ENCODE results near the gene CLDN3.
"Not testable (repeated sequence)": the region's sequence is repeated elsewhere in the genome, so short reads cannot be mapped to it uniquely, and the experiment has no call there.

The CLDN3 gene

GRCh38 chr7:73791170-73791690 is 21.2 kb upstream of the CLDN3 start:
- H4K20me1 ChIP-seq (ENCODE audit: insufficient read depth, low read length); DNase-seq; H3K4me1 ChIP-seq (ENCODE audit: insufficient read depth, low read length); H3K27me3 ChIP-seq (ENCODE audit: insufficient read depth, low read length, poor library complexity); H3K4me2 ChIP-seq (ENCODE audit: insufficient read depth, low read length); H3K36me3 ChIP-seq (ENCODE audit: insufficient read depth, low read length); H2AFZ ChIP-seq (ENCODE audit: low read depth, low read length); ATAC-seq (ENCODE audit: insufficient read depth, low read depth); H3K4me3 ChIP-seq (ENCODE audit: low read depth in 1 of 2, low read length in 2 of 2); H3K79me2 ChIP-seq (ENCODE audit: insufficient read depth, low read length); H3K27ac ChIP-seq (ENCODE audit: low read length); H3K9ac ChIP-seq (ENCODE audit: low read depth, low read length): not testable (repeated sequence)
- H3K9me3 ChIP-seq (ENCODE audit: insufficient read depth, low read length, severe bottlenecking), result peaks cover 10% of the 10 kb centered on the region

- Histone ChIP-seq H3K27me3 (ENCODE audit: insufficient read depth, low read length, poor library complexity) (no peaks in the 10 kb centered on the region), H3K4me3 (ENCODE audit: low read depth in 1 of 2, low read length in 2 of 2) (no peak overlapping the region), H3K9ac (ENCODE audit: low read depth, low read length) (no peak overlapping the region), H3K79me2 (ENCODE audit: insufficient read depth, low read length) (no peaks in the 10 kb centered on the region), H2AFZ (ENCODE audit: low read depth, low read length) (no peak overlapping the region), H3K9me3 (ENCODE audit: insufficient read depth, low read length, severe bottlenecking) (peaks cover 10% of the 10 kb centered on the region), H3K27ac (ENCODE audit: low read length) (no peak overlapping the region), H3K36me3 (ENCODE audit: insufficient read depth, low read length) (no peaks in the 10 kb centered on the region), H3K4me1 (ENCODE audit: insufficient read depth, low read length) (no peaks in the 10 kb centered on the region), H4K20me1 (ENCODE audit: insufficient read depth, low read length) (no peaks in the 10 kb centered on the region), H3K4me2 (ENCODE audit: insufficient read depth, low read length) (no peak overlapping the region)
- DNase-seq (no peak), ATAC-seq (ENCODE audit: insufficient read depth, low read depth) (no peak)
- no peak for TF ChIP-seq EZH2 (IDR thresholded peaks at IDR 0.05; ENCODE audit: borderline replicate concordance, low read depth, low read length, severe bottlenecking)
- TF ChIP-seq CTCF (IDR thresholded peaks at IDR 0.05; ENCODE audit: borderline replicate concordance, extremely low read depth, low read length, poor library complexity, severe bottlenecking), result no peak
These were observed 19.0 kb upstream of the CLDN3 start for GRCh38 chr7:73789051-73789450.

GRCh38 chr7:73787786-73788048 is 17.6 kb upstream of the CLDN3 start:
- H3K79me2 ChIP-seq (ENCODE audit: insufficient read depth, low read length), result not testable (repeated sequence)

GRCh38 chr7:73786588-73786987 is 16.5 kb upstream of the CLDN3 start:
- DNase-seq (no peak), ATAC-seq (ENCODE audit: insufficient read depth, low read depth) (no peak)
- Histone ChIP-seq H4K20me1 (ENCODE audit: insufficient read depth, low read length) (no peaks in the 10 kb centered on the region), H2AFZ (ENCODE audit: low read depth, low read length) (no peak overlapping the region), H3K27me3 (ENCODE audit: insufficient read depth, low read length, poor library complexity) (no peaks in the 10 kb centered on the region), H3K79me2 (ENCODE audit: insufficient read depth, low read length) (no peaks in the 10 kb centered on the region), H3K9me3 (ENCODE audit: insufficient read depth, low read length, severe bottlenecking) (peaks cover 10% of the 10 kb centered on the region), H3K4me1 (ENCODE audit: insufficient read depth, low read length) (no peaks in the 10 kb centered on the region), H3K4me2 (ENCODE audit: insufficient read depth, low read length) (no peak overlapping the region), H3K36me3 (ENCODE audit: insufficient read depth, low read length) (no peaks in the 10 kb centered on the region), H3K4me3 (ENCODE audit: low read depth in 1 of 2, low read length in 2 of 2) (no peak overlapping the region), H3K27ac (ENCODE audit: low read length) (no peak overlapping the region), H3K9ac (ENCODE audit: low read depth, low read length) (no peak overlapping the region)
- TF ChIP-seq CTCF (IDR thresholded peaks at IDR 0.05; ENCODE audit: borderline replicate concordance, extremely low read depth, low read length, poor library complexity, severe bottlenecking) (no peak), EZH2 (IDR thresholded peaks at IDR 0.05; ENCODE audit: borderline replicate concordance, low read depth, low read length, severe bottlenecking) (no peak)

More at GRCh38 chr7:73787786-73788048, 17.6 kb upstream of the CLDN3 start:
- not testable (repeated sequence) for ATAC-seq (ENCODE audit: insufficient read depth, low read depth); H3K9ac ChIP-seq (ENCODE audit: low read depth, low read length); DNase-seq; H3K27me3 ChIP-seq (ENCODE audit: insufficient read depth, low read length, poor library complexity); H3K4me3 ChIP-seq (ENCODE audit: low read depth in 1 of 2, low read length in 2 of 2); H4K20me1 ChIP-seq (ENCODE audit: insufficient read depth, low read length); H2AFZ ChIP-seq (ENCODE audit: low read depth, low read length); H3K27ac ChIP-seq (ENCODE audit: low read length); H3K4me1 ChIP-seq (ENCODE audit: insufficient read depth, low read length); H3K4me2 ChIP-seq (ENCODE audit: insufficient read depth, low read length); H3K36me3 ChIP-seq (ENCODE audit: insufficient read depth, low read length)
- H3K9me3 ChIP-seq (ENCODE audit: insufficient read depth, low read length, severe bottlenecking), result peaks cover 10% of the 10 kb centered on the region

All from DND-41 (cell line).